Activated naive CD8-positive, alpha-beta T cell treated with anti-CD3 and anti-CD28 coated beads, Interleukin-2, amount 50 U/mL, for 16 hours (primary cell): ENCODE data around the gene IL36G.

Experiments used
- DNase-seq: peaks from one replicate; pipeline ENCODE4 v3.0.0-alpha.2; 2020; ENCODE audit warnings: low read depth, low spot score

The IL36G gene

DNA sequence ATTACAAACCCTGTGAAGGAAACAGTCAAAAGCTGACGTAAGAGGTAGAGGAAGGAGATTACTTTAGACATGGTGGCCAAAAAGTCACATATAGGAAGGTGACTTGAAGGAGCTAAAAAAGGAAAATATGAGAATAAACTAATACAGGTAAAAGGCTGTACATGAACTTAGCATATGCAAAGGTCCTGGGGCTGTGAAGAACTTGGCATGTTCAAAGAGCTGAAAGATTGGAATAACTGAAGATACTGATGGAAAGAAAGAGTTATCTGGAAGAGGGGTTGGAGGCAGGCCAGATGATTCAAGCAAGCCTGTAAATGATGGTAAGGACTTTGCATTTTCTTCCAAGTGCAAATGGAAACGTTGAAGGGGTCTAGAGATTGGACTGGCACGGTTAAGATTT, 40.7 kb downstream of the IL36G start:
- DNase-seq = no peak

DNA sequence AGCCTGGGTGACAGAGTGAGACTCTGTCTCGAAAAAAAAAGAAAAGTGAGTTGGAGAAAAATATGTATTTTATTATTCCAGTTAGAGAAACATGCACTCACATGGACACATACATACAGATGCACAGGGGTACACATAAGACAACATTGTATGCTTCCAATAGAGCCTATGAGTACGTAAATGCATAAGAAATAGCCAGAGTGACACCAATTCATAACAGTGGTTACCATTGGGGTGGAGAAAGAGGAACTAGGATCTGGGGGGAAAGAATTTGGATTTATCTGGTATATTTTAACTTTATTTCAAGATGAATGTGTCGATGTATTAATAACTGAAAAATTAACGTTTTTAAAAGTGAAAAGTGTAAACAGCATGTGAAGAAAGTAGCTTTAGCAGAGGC, 43.5 kb downstream of the IL36G start:
- DNase-seq = no peak

DNA sequence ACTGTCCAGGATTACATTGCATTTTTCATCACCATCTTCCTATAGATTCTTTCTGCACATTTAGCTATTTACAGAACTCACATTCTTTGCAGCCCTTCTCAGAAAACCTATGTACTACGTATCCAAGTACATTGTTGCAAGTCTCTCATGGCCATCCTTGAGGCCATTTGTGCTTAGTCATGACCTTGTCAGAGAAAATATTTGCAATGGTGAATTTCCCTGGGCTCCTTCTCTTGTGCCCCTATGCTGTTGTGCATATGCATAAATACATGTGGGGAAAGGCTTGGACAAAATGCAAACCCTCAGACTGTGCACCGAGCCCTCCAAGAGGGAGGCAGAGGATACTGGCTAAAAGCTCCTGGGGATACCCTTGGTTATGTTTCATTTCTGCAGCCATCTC, 47.0 kb downstream of the IL36G start:
- DNase-seq = no peak

- no peak for DNase-seq
These were observed 47.9 kb downstream of the IL36G start for GRCh38 chr2:113025737-113026136.

DNA sequence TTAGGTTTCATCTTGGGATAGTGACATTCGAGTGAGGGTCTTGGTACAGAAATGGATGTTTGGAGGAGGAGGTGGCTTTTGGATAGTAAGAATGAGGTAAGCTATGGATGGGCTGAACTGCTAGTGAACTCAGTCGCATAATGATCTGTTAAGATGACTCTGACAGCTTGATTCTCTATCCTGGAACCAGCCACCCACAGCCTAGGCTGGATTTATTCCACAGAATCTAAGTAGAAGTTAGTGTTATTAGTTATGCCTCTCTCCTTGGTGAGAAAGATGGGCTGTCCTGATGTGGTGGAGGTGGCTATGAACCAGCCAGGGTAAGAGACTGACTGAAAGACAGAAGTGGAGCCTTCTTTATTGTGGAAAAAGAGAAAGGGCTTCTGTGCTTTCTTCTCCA, 49.9 kb downstream of the IL36G start:
- DNase-seq = no peak

DNA sequence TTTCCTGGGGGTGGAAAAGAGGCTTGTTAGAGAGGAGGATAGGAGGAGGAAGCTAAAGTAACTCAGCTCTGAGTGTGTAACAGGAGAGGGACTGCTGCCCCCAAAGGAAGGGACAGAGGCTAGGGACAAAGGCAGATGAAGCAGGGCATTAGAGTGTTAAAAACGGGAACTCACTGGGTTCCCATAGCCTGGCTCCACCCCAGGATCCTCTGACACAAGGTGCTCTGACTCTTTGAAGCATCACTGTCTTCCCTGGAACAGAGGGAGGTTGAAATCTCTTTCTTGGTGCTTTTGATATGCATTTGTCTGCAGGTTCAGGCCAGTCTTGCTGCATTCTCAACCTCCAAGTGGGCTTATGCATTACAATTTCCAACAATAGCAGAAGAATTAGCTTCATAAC, 50.3 kb downstream of the IL36G start:
- DNase-seq = no peak

DNA sequence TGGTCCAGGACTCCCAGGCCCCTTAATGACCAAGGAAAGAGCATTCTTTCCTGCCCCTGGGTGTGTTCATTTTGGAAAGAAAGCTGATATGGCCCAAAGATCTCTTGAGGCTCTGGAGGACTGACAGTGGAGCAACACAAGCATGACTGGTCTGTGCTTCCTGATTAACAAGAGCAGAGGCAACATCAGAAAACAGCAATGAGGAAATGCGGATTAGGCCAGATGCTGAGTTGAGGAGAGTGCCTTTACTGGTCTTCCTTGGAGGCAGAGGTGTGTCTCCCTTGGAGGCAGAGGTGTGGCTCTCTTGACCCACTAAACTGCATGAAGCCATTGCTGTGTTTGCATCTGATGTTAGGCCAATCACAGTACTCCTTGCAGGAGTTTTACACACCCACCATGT, 54.9 kb downstream of the IL36G start:
- DNase-seq = no peak

GRCh38 chr2:113034016-113034415, 56.2 kb downstream of the IL36G start:
- DNase-seq = no peak
